ENCODE measurements around the gene ZNF212.

The ZNF212 gene

DNA sequence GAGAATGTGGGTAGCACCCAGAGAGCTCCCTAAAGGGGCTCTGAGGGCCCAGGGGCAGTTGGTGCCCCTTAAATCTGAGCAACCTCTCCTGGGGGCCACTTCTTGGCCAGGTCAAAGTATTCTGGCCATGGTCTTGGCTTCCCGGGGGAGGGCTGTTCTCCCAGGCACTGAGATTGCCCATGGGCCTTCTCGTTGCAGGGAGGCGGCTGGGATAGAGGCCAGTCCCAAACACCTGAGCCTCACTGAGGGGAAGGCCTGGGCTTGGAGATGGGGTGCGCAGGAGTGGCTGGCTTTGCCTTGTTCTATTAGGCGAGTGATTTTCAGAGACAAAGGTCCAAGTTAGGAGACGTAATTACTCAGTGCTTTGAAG lies 56.0 kb downstream of the ZNF212 start:
- H3K4me2 ChIP-seq (ENCODE audit: low read length), result no peak overlapping the region
- no peaks in the 10 kb centered on the region for H3K4me1 ChIP-seq (ENCODE audit: control insufficient read depth, low read length)
- no peaks in the 10 kb centered on the region for H4K20me1 ChIP-seq (ENCODE audit: control insufficient read depth, insufficient read depth, low read depth, low read length)
- no peaks in the 10 kb centered on the region for H3K9me2 ChIP-seq (replicated peaks; ENCODE audit: control insufficient read depth, low read length)
- TF ChIP-seq EZH2phosphoT487 (IDR thresholded peaks at IDR 0.05; ENCODE audit: borderline replicate concordance, low read length), result no peak
- TF ChIP-seq, protein P1, sequence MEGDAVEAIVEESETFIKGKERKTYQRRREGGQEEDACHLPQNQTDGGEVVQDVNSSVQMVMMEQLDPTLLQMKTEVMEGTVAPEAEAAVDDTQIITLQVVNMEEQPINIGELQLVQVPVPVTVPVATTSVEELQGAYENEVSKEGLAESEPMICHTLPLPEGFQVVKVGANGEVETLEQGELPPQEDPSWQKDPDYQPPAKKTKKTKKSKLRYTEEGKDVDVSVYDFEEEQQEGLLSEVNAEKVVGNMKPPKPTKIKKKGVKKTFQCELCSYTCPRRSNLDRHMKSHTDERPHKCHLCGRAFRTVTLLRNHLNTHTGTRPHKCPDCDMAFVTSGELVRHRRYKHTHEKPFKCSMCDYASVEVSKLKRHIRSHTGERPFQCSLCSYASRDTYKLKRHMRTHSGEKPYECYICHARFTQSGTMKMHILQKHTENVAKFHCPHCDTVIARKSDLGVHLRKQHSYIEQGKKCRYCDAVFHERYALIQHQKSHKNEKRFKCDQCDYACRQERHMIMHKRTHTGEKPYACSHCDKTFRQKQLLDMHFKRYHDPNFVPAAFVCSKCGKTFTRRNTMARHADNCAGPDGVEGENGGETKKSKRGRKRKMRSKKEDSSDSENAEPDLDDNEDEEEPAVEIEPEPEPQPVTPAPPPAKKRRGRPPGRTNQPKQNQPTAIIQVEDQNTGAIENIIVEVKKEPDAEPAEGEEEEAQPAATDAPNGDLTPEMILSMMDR (IDR thresholded peaks at IDR 0.05; ENCODE audit: low read depth, low read length, poor library complexity, severe bottlenecking), result no peak
- no peaks in the 10 kb centered on the region for H3K27me3 ChIP-seq (ENCODE audit: control insufficient read depth, low read length)
- no peaks in the 10 kb centered on the region for H3K36me3 ChIP-seq (ENCODE audit: control insufficient read depth, low read length)
- H3K27ac ChIP-seq (ENCODE audit: low read depth, low read length), result no peak overlapping the region
- no peaks in the 10 kb centered on the region for H3K9me3 ChIP-seq (ENCODE audit: control insufficient read depth, insufficient read depth, low read length)
- no peak overlapping the region for H3K4me3 ChIP-seq (ENCODE audit: low read length)
- H3F3A ChIP-seq (ENCODE audit: control insufficient read depth, insufficient read depth), result no peaks in the 10 kb centered on the region
- H3K79me2 ChIP-seq (ENCODE audit: control insufficient read depth, low read length), result no peaks in the 10 kb centered on the region

DNA sequence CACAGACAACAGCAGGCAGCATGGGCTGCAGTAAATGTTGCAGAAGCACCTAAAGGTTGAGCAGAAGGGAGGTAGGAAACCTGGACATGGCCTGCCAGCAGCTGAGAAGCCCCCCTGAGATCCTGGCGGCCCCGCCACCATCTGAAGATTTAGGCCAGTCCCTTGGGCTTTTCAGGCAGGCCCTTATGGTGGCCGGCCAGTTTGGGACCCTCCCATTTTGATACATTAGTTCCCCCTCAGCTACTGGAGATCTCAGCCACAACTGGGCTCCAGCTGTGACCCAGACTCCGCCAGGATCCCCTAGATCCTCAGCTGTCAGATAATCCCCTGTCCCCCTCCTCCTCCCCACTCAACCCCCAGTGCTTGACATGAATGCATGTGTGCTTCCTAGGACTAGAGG lies 56.9 kb downstream of the ZNF212 start:
- no peak overlapping the region for H3K4me3 ChIP-seq (ENCODE audit: low read length)
- TF ChIP-seq, protein P1 (IDR thresholded peaks at IDR 0.05; ENCODE audit: low read depth, low read length, poor library complexity, severe bottlenecking), result no peak
- TF ChIP-seq EZH2phosphoT487 (IDR thresholded peaks at IDR 0.05; ENCODE audit: borderline replicate concordance, low read length), result no peak
- H3F3A ChIP-seq (ENCODE audit: control insufficient read depth, insufficient read depth), result no peaks in the 10 kb centered on the region
- H3K79me2 ChIP-seq (ENCODE audit: control insufficient read depth, low read length), result no peaks in the 10 kb centered on the region
- H3K9me2 ChIP-seq (replicated peaks; ENCODE audit: control insufficient read depth, low read length), result no peaks in the 10 kb centered on the region
- no peak overlapping the region for H3K4me2 ChIP-seq (ENCODE audit: low read length)
- 0 out of 2 replicates have a peak, but pooled peaks cover 4% of the 10 kb centered on the region for H3K27me3 ChIP-seq (ENCODE audit: control insufficient read depth, low read length)
- no peaks in the 10 kb centered on the region for H4K20me1 ChIP-seq (ENCODE audit: control insufficient read depth, insufficient read depth, low read depth, low read length)
- H3K27ac ChIP-seq (ENCODE audit: low read depth, low read length), result no peak overlapping the region
- H3K9me3 ChIP-seq (ENCODE audit: control insufficient read depth, insufficient read depth, low read length), result no peaks in the 10 kb centered on the region
- no peaks in the 10 kb centered on the region for H3K36me3 ChIP-seq (ENCODE audit: control insufficient read depth, low read length)
- H3K4me1 ChIP-seq (ENCODE audit: control insufficient read depth, low read length), result no peaks in the 10 kb centered on the region

DNA sequence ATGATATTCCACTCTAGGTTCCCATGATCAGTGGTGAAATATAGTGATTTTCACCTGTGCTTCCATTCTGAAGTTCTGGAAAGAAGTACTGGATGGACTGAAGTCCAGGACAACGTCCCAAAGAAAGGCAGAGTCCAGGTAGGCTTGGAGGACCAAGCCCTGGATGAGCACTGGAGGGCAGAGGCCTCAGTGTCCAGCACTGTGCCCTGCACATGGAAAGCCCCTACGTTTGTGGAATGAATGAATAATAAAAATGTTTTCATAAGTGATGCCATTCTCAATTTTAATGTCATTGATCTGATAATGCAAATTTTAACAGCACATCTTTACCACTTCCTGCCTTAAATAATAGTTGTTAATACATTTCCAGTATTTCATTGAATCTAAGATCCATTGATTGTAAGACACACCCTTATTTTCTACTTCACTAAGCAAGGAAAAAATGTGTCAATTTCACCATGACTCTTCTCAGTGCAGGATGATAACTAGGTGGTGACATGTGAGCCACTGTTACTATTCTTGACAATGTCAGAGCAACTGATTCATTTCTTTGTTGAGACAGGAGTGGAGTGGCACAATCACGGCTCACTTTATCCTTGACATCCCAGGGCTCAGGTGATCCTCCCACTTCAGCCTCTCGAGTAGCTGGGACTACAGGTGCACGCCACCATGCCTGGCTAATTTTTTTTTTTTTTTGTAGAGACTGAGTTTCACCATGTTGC lies 57.7 kb downstream of the ZNF212 start:
- no peaks in the 10 kb centered on the region for H3K79me2 ChIP-seq (ENCODE audit: control insufficient read depth, low read length)
- H4K20me1 ChIP-seq (ENCODE audit: control insufficient read depth, insufficient read depth, low read depth, low read length), result no peaks in the 10 kb centered on the region
- no peaks in the 10 kb centered on the region for H3K9me2 ChIP-seq (replicated peaks; ENCODE audit: control insufficient read depth, low read length)
- no peak overlapping the region for H3K27ac ChIP-seq (ENCODE audit: low read depth, low read length)
- H3K36me3 ChIP-seq (ENCODE audit: control insufficient read depth, low read length), result no peaks in the 10 kb centered on the region
- H3K4me3 ChIP-seq (ENCODE audit: low read length), result no peak overlapping the region
- no peaks in the 10 kb centered on the region for H3K4me1 ChIP-seq (ENCODE audit: control insufficient read depth, low read length)
- H3K9me3 ChIP-seq (ENCODE audit: control insufficient read depth, insufficient read depth, low read length), result no peaks in the 10 kb centered on the region
- 0 out of 2 replicates have a peak, but pooled peaks cover 4% of the 10 kb centered on the region for H3K27me3 ChIP-seq (ENCODE audit: control insufficient read depth, low read length)
- H3F3A ChIP-seq (ENCODE audit: control insufficient read depth, insufficient read depth), result no peaks in the 10 kb centered on the region
- no peak overlapping the region for H3K4me2 ChIP-seq (ENCODE audit: low read length)
- TF ChIP-seq, protein P1 (IDR thresholded peaks at IDR 0.05; ENCODE audit: low read depth, low read length, poor library complexity, severe bottlenecking), result no peak
- no peak for TF ChIP-seq EZH2phosphoT487 (IDR thresholded peaks at IDR 0.05; ENCODE audit: borderline replicate concordance, low read length)

Data from DOHH2 (cell line).